Islet precursor cell (in vitro differentiated cells): ENCODE data around the gene LDLRAD4.

Source experiments
- DNase-seq: peaks from one replicate; pipeline ENCODE4 v3.0.0-alpha.2; 2018

Gene LDLRAD4

GRCh38 chr18:13625843-13626543 is 407.4 kb downstream of the LDLRAD4 start:
- no peak for DNase-seq

DNA sequence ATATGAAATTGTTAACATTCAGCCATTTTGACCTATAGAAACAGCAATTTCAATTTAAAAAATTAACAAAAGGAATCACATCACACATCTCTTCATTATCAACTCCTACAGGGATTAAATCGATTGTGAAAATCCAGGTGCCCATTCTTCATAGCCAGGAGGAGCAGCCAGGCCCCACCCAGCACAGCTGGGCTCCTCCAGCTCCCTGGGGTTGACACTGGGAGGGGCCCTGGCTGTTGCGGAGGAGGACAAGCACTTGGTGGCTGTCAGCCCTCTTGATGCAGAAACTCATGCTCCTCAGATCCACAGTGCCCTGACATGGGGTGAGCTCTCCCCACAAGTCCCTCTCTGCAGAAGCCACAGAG is 408.0 kb downstream of the LDLRAD4 start:
- DNase-seq, result no peak

- DNase-seq, result peak; percentile 40
Observed at GRCh38 chr18:13627639-13628038, 409.1 kb downstream of the LDLRAD4 start.

GRCh38 chr18:13628211-13628610 is 409.7 kb downstream of the LDLRAD4 start:
- DNase-seq, result no peak

GRCh38 chr18:13629841-13630715 is 411.5 kb downstream of the LDLRAD4 start:
- peak; percentile 62 for DNase-seq

DNA sequence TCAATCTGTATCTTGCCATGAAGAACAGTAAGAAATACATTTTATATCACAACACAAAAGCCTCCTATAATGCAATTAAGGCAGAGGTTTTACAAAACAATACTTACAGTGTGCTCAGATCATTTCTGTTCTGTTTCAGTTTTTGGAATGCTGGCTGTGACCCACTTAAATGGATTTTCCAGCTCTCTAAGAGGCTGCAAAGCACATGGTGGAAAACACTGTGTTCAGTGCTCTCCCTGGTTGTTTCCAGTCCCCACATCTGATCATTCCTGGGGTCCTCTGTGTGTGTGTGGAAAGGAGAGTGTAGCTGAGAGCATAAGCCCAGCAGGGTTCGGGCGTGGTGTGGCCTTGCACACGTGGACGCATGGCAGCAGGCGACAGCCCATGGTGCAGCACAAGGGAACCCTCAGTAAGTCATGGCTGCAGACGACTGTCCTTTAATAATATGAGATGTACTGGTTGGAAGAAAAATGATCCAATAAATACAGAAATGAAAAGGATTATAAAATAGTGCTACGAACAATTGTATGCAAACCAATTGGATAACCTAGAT is 412.2 kb downstream of the LDLRAD4 start:
- no peak for DNase-seq

DNA sequence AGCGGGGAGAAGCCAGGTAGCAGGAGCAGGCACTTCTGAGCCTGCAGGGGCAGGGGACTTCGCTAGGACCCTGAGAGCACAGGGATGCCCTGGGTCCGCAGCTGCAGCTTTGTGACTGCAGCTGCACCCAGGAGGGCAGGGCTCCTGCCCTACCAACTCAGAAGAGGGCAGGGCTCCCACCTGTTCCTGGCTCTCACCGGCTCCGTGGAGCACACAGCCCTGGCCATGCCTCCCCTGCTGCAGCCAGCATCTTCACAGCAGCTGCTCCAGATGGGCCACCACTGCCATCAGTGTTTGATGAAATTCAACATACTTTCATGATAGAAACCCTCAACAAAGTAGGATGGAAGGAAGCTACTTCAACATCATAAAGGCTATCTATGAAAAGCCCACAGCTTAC is 415.1 kb downstream of the LDLRAD4 start:
- peak; percentile 32 for DNase-seq

- no peak for DNase-seq
Observed at GRCh38 chr18:13635046-13635445, 416.5 kb downstream of the LDLRAD4 start.

DNA sequence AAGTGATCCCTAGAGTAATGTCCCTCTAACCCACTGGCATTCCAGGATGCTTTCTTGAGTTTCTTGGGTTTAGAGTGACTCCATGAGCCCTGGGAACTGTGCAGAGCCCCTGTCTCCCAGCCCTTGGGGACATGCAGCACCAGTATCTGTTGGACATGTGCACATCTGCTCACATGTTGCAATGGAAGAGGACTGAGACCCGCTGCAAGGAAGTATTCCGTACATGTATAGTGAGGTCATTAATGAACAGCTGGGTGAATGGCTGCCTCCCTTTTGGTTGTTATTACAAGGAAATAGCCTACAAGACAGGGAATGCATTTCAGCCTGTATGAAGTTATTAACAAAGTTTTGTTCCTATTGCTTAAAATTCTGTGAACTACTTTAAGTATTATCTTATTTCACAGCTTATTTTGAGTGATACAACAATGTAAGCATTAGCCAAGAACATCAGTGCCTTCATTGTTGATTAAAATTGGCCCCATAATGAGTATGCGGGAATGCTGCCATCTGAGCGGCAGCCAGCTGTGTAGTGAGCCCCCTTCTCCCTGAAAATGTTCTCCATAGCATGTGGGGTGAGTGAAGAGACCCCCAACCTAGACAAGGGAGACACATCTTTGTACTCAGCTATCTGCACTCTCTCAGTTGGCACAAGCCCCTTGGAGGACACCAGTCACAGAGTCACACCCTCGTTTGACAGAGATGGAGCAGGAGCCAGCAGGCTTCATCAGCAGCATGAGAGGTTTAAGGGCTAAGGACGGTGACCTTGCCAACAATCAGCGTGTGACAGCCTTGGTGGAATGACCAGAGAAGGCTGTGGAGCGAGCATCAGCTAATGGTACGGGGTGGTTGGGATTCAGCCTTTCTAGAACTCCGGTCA is 420.4 kb downstream of the LDLRAD4 start:
- peak; percentile 20 for DNase-seq

- peak; percentile 32 for DNase-seq
Observed at GRCh38 chr18:13640266-13640860, 421.8 kb downstream of the LDLRAD4 start.

GRCh38 chr18:13641551-13642439 is 423.2 kb downstream of the LDLRAD4 start:
- DNase-seq, result peak; percentile 61

DNA sequence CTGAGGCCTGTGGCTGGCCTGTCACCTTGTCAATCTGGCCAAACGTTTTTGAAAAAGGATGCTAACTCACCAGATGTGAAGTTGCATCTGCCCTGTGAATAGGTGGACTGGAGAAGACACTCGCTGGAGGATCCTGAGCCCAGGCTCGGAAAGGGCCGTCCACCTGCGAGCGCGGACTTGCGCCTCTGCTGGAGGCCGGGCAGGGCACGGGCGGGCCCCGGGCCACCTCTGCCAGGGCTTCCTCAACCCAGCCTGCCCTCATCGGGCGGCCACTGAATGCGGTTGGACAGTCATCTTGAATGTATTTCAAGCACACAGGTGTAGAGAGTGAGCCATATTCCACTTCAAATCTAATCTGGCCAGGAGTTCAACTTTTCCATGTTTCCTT is 423.9 kb downstream of the LDLRAD4 start:
- DNase-seq, result peak; percentile 39

DNA sequence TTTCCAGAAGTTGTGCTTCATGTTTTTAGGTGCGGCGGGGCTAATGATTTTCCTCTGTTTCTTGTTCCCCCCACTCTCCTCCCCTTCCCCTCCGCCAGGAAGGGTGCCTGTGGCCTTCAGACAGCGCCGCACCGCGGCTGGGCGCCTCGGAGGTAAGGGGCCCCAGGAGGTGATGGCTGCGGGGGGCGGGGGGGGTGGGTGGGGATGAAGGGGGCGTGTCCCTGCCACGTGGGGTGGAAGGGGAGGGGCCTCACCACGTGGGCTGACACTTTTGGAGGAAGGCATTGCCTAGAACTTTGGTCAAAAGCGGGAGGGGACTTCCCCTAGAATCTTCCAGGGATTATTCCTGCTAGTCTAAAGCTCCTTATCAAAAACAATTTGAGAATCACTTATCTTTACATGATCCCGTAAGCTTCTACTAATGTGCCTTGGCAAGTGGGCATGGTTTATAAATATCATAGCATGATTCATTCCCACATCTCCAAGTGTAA is 424.7 kb downstream of the LDLRAD4 start:
- peak; percentile 30 for DNase-seq

GRCh38 chr18:13645093-13645492 is 426.5 kb downstream of the LDLRAD4 start:
- peak; percentile 38 for DNase-seq

GRCh38 chr18:13646633-13647032 is 428.1 kb downstream of the LDLRAD4 start:
- DNase-seq, result peak; percentile 23

GRCh38 chr18:13647761-13648160 is 429.2 kb downstream of the LDLRAD4 start:
- no peak for DNase-seq

DNA sequence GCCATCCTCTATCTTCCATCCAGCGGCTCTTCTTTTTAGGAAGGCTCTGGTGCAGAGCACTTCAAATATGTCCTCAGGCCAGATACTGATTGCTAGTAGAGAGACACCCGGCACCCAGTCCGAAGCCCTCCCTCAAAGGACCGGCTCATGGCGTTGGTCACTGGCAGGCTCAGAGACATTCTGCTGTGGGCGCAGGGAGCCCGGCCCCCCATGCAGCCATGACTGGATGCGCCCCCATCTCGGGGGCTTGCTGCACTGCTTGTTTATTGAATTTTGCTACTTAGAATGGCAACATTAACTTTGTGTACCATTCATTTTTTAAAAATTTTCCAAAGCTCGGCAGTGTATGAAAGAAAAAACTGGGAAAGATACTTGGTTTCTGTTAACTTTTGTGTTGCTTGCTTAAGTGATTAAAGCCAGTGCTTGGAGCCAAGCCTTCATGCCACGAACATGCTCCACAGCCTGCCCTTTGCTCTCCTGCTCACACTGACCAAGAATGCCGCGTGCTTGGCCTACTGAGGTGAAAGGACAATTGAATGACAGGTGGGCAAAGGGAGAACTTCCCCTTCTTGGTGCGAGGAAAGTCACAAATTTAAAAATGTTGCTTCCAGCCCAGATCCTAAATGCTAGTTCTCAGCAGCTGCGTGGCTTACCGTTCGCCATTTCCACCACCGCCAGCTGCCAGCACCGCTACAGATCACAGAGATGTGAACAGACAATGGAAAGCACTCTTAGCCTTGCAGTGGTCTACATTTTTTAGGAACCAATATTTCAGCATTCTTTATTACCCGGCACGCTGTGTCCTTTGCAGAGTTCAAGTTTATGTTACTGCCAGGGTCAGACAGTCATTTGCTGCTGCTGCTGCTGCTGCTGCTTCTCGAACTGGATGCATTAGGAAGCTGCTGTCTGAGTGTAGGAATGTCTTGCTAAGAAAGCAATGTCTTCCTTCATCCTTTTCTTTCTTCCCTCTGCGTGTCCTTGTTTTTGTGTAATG is 431.1 kb downstream of the LDLRAD4 start:
- no peak for DNase-seq

DNA sequence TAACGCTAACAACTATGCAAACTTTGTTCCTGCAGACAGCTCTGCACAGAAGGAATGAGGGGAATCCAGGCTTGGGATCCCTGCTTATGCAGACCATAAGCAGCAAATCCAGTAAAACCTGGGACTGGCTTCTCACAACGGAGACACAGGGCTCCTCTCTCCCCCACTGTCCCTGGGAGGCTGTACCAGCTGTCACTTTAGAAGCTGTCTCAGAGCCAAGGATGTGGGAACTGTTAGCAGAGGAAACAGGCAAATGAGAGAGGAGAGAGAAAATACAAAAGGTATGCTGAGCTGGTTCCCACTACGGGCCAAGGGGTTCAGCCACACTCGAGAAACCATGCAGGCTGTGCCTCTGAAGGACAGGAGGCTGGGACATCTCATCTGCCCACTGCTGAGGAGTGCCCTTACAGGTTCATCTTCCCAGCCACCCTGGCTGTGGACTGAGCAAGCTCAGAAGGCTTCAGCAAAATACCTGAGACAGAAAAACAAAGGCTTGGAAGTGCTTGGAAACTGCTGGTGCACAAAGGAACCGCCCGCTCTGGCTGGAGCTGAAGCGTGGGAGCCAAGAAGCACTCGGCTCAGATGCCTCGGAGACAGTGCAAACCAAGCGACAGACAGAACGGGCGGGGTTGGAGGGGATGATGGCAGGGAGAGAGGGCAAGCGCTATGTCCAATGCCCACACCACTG is 435.3 kb downstream of the LDLRAD4 start:
- DNase-seq, result no peak

- no peak for DNase-seq
Observed at GRCh38 chr18:13657974-13658373, 439.4 kb downstream of the LDLRAD4 start.
